ENCODE results near the gene ITGB3BP. TPM values are rescaled to one million over a fixed set of nuclear protein-coding genes. Genes with fewer than 3 reads are reported as not detected.

ITGB3BP gene
- polyA plus RNA-seq, 2 of the 4 experiments (the other 2 are of a cell fraction), result 31.6 to 45.8 TPM

GRCh38 chr1:63506782-63507181, 16.2 kb downstream of the ITGB3BP start:
- ATAC-seq (no peak), FAIRE-seq (no peak), DNase-seq (ENCODE audit: low read depth in 1 of 2, low spot score in 1 of 2) (no peak)
- Histone ChIP-seq H3K4me2 (no peak overlapping the region), H3K27ac (no peak overlapping the region), H3K9me3 (no peaks in the 10 kb centered on the region), H3K4me3 (no peak overlapping the region), H3K4me1 (no peaks in the 10 kb centered on the region)
- ChIA-PET CTCF (interaction anchor here (1.0 kb wide), 1 partner anchor 31 kb away, joined by 3 read pairs; no protein-coding TSS in a partner anchor), POLR2A (no interaction called here)
- TF ChIP-seq PHF8 (IDR thresholded peaks at IDR 0.05; ENCODE audit: borderline replicate concordance, low read depth) (no peak), HDAC2 (IDR thresholded peaks at IDR 0.05) (no peak), KDM1A (IDR thresholded peaks at IDR 0.05; ENCODE audit: low read depth) (no peak), CTCF (IDR thresholded peaks at IDR 0.05) (no peak), HMGXB4 (CRISPR knock-in tag; IDR thresholded peaks at IDR 0.05; ENCODE audit: borderline replicate concordance) (no peak), EHF (CRISPR knock-in tag; IDR thresholded peaks at IDR 0.05) (no peak), ZNF302 (CRISPR knock-in tag; IDR thresholded peaks at IDR 0.05) (no peak)

GRCh38 chr1:63501256-63501655, 21.8 kb downstream of the ITGB3BP start:
- POLR2A ChIA-PET, result no interaction called here
- no peaks in the 10 kb centered on the region for H3K9me3 ChIP-seq
- DNase-seq (ENCODE audit: low read depth in 1 of 2, low spot score in 1 of 2), result no peak
- H3K27ac ChIP-seq, result no peak overlapping the region
- H3K4me3 ChIP-seq, result no peak overlapping the region
- TF ChIP-seq POLR2AphosphoS2 (conservative IDR thresholded peaks at IDR 0.05; ENCODE audit: low read length), result no peak
- no peak for TF ChIP-seq SREBF2 (IDR thresholded peaks at IDR 0.05)
- TF ChIP-seq EHF (CRISPR knock-in tag; IDR thresholded peaks at IDR 0.05), result no peak
- no peak for TF ChIP-seq PHF8 (IDR thresholded peaks at IDR 0.05; ENCODE audit: borderline replicate concordance, low read depth)
- TF ChIP-seq MAFK (IDR thresholded peaks at IDR 0.05; ENCODE audit: partially characterized antibody), result no peak
- TF ChIP-seq HES2 (IDR thresholded peaks at IDR 0.05), result no peak
- 91% methylated on average over 3 of the region's 3 CpGs for WGBS (ENCODE audit: missing lambda C conversion rate)
- FAIRE-seq, result no peak
- CTCF ChIA-PET, result no interaction called here
- no peak for ATAC-seq
- H3K4me2 ChIP-seq, result no peak overlapping the region
- H3K4me1 ChIP-seq, result no peaks in the 10 kb centered on the region

GRCh38 chr1:63498106-63498505, 24.9 kb downstream of the ITGB3BP start:
- DNase-seq (ENCODE audit: low read depth in 1 of 2, low spot score in 1 of 2) (no peak), ATAC-seq (no peak), FAIRE-seq (no peak)
- ChIA-PET POLR2A (no interaction called here), CTCF (interaction anchor here (0.6 kb wide), 1 partner anchor 504 kb away, joined by 3 read pairs; no protein-coding TSS in a partner anchor)
- 0% methylated on average over 1 of the region's 1 CpG for WGBS (ENCODE audit: missing lambda C conversion rate)
- H3K9me3 ChIP-seq, result no peaks in the 10 kb centered on the region
- H3K4me3 ChIP-seq, result no peak overlapping the region
- no peak for TF ChIP-seq JUNB (IDR thresholded peaks at IDR 0.05)
- TF ChIP-seq KDM1A (IDR thresholded peaks at IDR 0.05; ENCODE audit: low read depth), result no peak
- TF ChIP-seq CEBPB (IDR thresholded peaks at IDR 0.05), result no peak
- TF ChIP-seq MAFK (IDR thresholded peaks at IDR 0.05; ENCODE audit: partially characterized antibody), result no peak
- TF ChIP-seq ZNF302 (CRISPR knock-in tag; IDR thresholded peaks at IDR 0.05), result no peak
- H3K4me2 ChIP-seq, result no peak overlapping the region
- no peaks in the 10 kb centered on the region for H3K4me1 ChIP-seq
- no peak overlapping the region for H3K27ac ChIP-seq

- FAIRE-seq (no peak), DNase-seq (ENCODE audit: low read depth in 1 of 2, low spot score in 1 of 2) (no peak), ATAC-seq (no peak)
- Histone ChIP-seq H3K4me2 (no peak overlapping the region), H3K27ac (no peak overlapping the region), H3K4me3 (no peak overlapping the region), H3K9me3 (no peaks in the 10 kb centered on the region), H3K4me1 (no peaks in the 10 kb centered on the region)
- TF ChIP-seq CBX8 (IDR thresholded peaks at IDR 0.05) (no peak), EHF (CRISPR knock-in tag; IDR thresholded peaks at IDR 0.05) (no peak), JUNB (IDR thresholded peaks at IDR 0.05) (no peak), ESRRA (IDR thresholded peaks at IDR 0.05; ENCODE audit: borderline replicate concordance, low read length) (no peak), ZNF302 (CRISPR knock-in tag; IDR thresholded peaks at IDR 0.05) (no peak), FOSB (CRISPR knock-in tag; IDR thresholded peaks at IDR 0.05) (no peak)
- ChIA-PET CTCF (no interaction called here), POLR2A (no interaction called here)
- WGBS (ENCODE audit: missing lambda C conversion rate), result 89% methylated on average over 2 of the region's 2 CpGs
Observed at GRCh38 chr1:63497577-63497976, 25.4 kb downstream of the ITGB3BP start.
